Adrenal gland (tissue), 12 donors: ENCODE results near the gene AP1S1. TPM values are rescaled to one million over a fixed set of nuclear protein-coding genes. Genes with fewer than 3 reads are reported as not detected.
A peak's percentile ranks its signal among the peaks of the same experiment; 100 is the strongest.

Experiments
- DNase-seq, 7 donors: peaks; one replicate each; pipeline ENCODE4 v3.0.0-alpha.2; 2019 to 2020
- H3K27ac ChIP-seq, 5 donors: fragments of 200-600 bp; sonication (generic) in 4 of 5; 1 replicate in 3 of 5; 2 replicates in 2 of 5; pipeline versions ENCODE4 v1.5.1 to v1.8.0; 2016 to 2020; ENCODE audit warnings: mild to moderate bottlenecking in 1 of 5
- H3K27me3 ChIP-seq: fragments of 200-600 bp; 2 replicates; pipeline ENCODE4 v1.8.0; 2021
- H3K36me3 ChIP-seq, 2 donors: fragments of 200-600 bp; replicated peaks in 1 of 2; 1 replicate in 1 of 2; 2 replicates in 1 of 2; pipeline versions ENCODE4 v1.5.1 to v1.8.0; 2018 to 2022
- H3K4me1 ChIP-seq, 2 donors: fragments of 200-600 bp; replicated peaks in 1 of 2; 1 replicate in 1 of 2; 2 replicates in 1 of 2; pipeline versions ENCODE4 v1.5.1 to v1.8.0; 2018 to 2021
- H3K4me3 ChIP-seq, 4 donors: fragments of 200-600 bp; sonication (generic) in 3 of 4; one replicate each; pipeline ENCODE4 v1.5.1; 2016 to 2018
- H3K9me3 ChIP-seq, 3 donors: fragments of 200-600 bp; sonication (generic) in 1 of 3; replicated peaks in 1 of 3; 1 replicate in 2 of 3; 2 replicates in 1 of 3; pipeline versions ENCODE4 v1.5.1 to v1.8.0; 2016 to 2021
- CTCF ChIP-seq, 6 experiments: fragments of 450-650 bp in 4 of 6; fragments of 200-600 bp in 2 of 6; sonication (generic) in 1 of 6; IDR thresholded peaks; 1 replicate in 5 of 6; 2 replicates in 1 of 6; pipeline versions ENCODE4 v1.5.1 to v1.8.0; 2016 to 2021; ENCODE audit warnings: antibody characterized with exemption in 6 of 6, mild to moderate bottlenecking in 2 of 6, moderate library complexity in 1 of 6
- POLR2A ChIP-seq, 2 donors: fragments of 450-650 bp; IDR thresholded peaks; one replicate each; pipeline ENCODE4 v1.6.1; 2017; ENCODE audit warnings: antibody characterized with exemption in 2 of 2, mild to moderate bottlenecking in 2 of 2, moderate library complexity in 1 of 2
- WGBS, 4 donors: extraction: QIAGEN DNeasy Blood & Tissue Kit in 2 of 4; methylation state at CpG; one replicate each; pipeline versions ENCODE4 v1.1.5 to v1.1.7; 2013 to 2017; 5-methylcytosine and 5-hydroxymethylcytosine counted together
- intact Hi-C, 2 donors: fragments of 100-400 bp; cut with DNase I; formaldehyde crosslinking; loops; one replicate each; pipeline versions ENCODE4 v1.14.1 to v1.15.0; 2022 to 2023
- polyA plus RNA-seq, 3 donors: library from polyadenylated mRNA; stranded (reverse); fragments of 200-250 nt in 2 of 3; fragments of 350-450 nt in 1 of 3; fragmentation: Illumina TruSeq in 1 of 3; extraction: RNeasy Lipid Tissue Mini Kit (QIAGEN cat#74804) in 1 of 3; gene quantifications; one replicate each; pipeline ENCODE4 v1.2.3, GENCODE V29; 2013 to 2014
- total RNA-seq, 9 donors: library from RNA; depleted of rRNA in 4 of 9; stranded (reverse); fragments of >200 nt in 4 of 9; fragments of 120-200 nt in 1 of 9; fragmentation: NEBNext Ultra II Directional in 1 of 9; extraction: Animal tissue kit (Norgen Biotek cat#: 25700) in 1 of 9; gene quantifications; one replicate each; pipeline versions ENCODE4 v1.1.0 to v1.2.4, GENCODE V29; 2013 to 2023
- donor health status: healthy with polysubstance abuse.
- donor health status: Bipolar disorder and iron deficiency.
- donor health status: DM: yes; HTN: yes; CAD: no.
- donor health status: DM: no; HTN: no; CAD: no.
- donor health status: DM: no; HTN: no; CAD: no.
- donor health status: DM: yes; HTN: yes; CAD: no.

AP1S1 gene
- total and polyA plus RNA-seq, 12 donors, result 20.4 to 190 (median 39.0) TPM

GRCh38 chr7:101160910-101161309 is 6.6 kb downstream of the AP1S1 start:
- no peak for TF ChIP-seq CTCF (IDR thresholded peaks at IDR 0.05)
- TF ChIP-seq POLR2A (IDR thresholded peaks at IDR 0.05), result no peak
- peaks cover 12 to 30% of the 10 kb centered on the region in 2 donors for H3K4me1 ChIP-seq
- H3K27ac ChIP-seq, result peak overlapping the region in 2 of 5 donors; percentile 56 to 74
- no peak for DNase-seq
- H3K9me3 ChIP-seq, result no peaks in the 10 kb centered on the region
- peaks cover 13% of the 10 kb centered on the region for H3K27me3 ChIP-seq
- no peak overlapping the region for H3K4me3 ChIP-seq
- H3K36me3 ChIP-seq, result peaks cover 0 to 20% of the 10 kb centered on the region in 2 donors
- intact Hi-C loops, result loop anchor here in 1 of 2 donors (10.0 kb wide), 1 partner anchor 266 kb away; the partner anchor contains the start of gene ACHE

- 83 to 91% (median 88%) methylated on average over 17 of the region's 17 CpGs for WGBS, 4 donors
- H3K27me3 ChIP-seq, result peaks cover 17% of the 10 kb centered on the region
Measured at GRCh38 chr7:101161692-101162471, 7.6 kb downstream of the AP1S1 start.

GRCh38 chr7:101162551-101163278 is 8.4 kb downstream of the AP1S1 start:
- no peak for DNase-seq
- peaks cover 17% of the 10 kb centered on the region for H3K27me3 ChIP-seq
- H3K36me3 ChIP-seq, result peaks cover 0 to 13% of the 10 kb centered on the region in 2 donors
- H3K4me1 ChIP-seq, result peaks cover 12 to 31% of the 10 kb centered on the region in 2 donors
- 7 to 48% (median 9%) methylated on average over 12 to 74 of the region's 74 CpGs for WGBS, 4 donors
- H3K9me3 ChIP-seq, result no peaks in the 10 kb centered on the region
- peak overlapping the region in 1 of 4 donors; percentile 33 for H3K4me3 ChIP-seq
- TF ChIP-seq CTCF (IDR thresholded peaks at IDR 0.05), result no peak
- TF ChIP-seq POLR2A (IDR thresholded peaks at IDR 0.05), result no peak
- intact Hi-C loops, result loop anchor here in 1 of 2 donors (10.0 kb wide), 1 partner anchor 268 kb away; the partner anchor contains the start of gene ACHE
- H3K27ac ChIP-seq, result no peak overlapping the region

More at GRCh38 chr7:101161692-101162471, 7.6 kb downstream of the AP1S1 start:
- Histone ChIP-seq H3K4me3 (no peak overlapping the region), H3K27ac (no peak overlapping the region), H3K4me1 (peaks cover 12 to 31% of the 10 kb centered on the region in 2 donors), H3K9me3 (no peaks in the 10 kb centered on the region), H3K36me3 (peaks cover 0 to 19% of the 10 kb centered on the region in 2 donors)
- intact Hi-C loops, result loop anchor here in 1 of 2 donors (10.0 kb wide), 1 partner anchor 267 kb away; the partner anchor contains the start of gene ACHE
- DNase-seq, result no peak
- TF ChIP-seq CTCF (IDR thresholded peaks at IDR 0.05) (no peak), POLR2A (IDR thresholded peaks at IDR 0.05) (no peak)
